GM20000 (cell line): Measurements from ENCODE around the gene PAGR1.

Experiments used
- DNase-seq: peaks from one replicate; pipeline ENCODE4 v3.0.0; 2012; ENCODE audit warnings: low spot score
- TF ChIP-seq, protein P1 (sequence below): IDR thresholded peaks from 2 replicates; pipeline ENCODE4 v1.5.1; 2012; ENCODE audit warnings: mild to moderate bottlenecking, control low read depth; ENCODE audit errors: extremely low read depth, missing control alignments

PAGR1 gene

DNA sequence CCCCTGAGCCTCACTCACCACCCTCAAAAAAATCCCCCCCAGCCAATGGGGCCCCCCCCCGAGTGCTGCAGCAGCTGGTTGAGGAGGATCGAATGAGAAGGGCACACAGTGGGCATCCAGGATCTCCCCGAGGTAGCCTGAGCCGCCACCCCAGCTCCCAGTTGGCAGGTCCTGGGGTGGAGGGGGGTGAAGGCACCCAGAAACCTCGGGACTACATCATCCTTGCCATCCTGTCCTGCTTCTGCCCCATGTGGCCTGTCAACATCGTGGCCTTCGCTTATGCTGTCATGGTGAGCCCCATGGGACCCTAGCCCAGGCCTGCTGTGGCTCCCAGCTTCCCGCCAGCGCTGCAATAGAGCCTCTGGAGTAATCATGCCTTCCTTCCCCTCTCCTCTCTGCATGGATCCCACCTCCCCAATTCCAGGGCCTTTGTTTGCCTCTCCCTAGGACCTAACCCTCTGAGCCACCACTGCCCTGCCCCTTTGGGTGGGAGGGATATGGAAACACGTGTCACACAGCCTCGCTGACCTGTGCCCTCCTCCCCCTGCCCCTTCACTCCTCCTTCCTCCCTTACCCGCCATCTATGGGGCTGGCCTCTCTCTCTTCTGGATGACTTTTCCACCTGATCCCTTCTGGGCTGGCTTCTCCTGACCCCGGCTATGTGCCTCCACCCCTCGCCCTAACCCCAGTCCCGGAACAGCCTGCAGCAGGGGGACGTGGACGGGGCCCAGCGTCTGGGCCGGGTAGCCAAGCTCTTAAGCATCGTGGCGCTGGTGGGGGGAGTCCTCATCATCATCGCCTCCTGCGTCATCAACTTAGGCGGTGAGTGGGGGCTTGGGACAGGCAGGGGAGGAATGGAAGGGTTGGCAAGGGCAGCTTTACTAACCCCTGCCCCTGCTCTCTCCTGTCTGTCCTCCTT, 2.0 kb upstream of the PAGR1 start:
- no peak for DNase-seq

DNA sequence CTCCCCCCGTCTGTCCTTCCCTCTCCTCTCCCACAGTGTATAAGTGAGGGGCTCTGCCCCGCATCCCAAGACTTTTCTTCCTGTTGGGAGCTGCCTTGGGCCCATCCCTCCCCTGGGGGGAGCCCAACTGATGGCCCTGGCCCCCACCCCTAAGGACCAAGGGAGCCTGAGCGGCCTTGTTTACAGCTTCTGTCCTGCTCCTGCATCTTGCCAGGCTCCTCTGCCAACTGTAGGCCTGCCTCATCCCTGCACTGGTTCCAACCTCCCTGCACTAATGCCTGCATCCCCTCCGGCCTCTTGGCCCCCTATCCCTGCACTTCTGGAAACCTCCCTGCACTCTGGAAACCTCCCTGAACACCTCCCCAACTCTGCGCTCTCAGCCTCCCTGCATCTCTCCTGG, 1.4 kb upstream of the PAGR1 start:
- TF ChIP-seq, protein P1, sequence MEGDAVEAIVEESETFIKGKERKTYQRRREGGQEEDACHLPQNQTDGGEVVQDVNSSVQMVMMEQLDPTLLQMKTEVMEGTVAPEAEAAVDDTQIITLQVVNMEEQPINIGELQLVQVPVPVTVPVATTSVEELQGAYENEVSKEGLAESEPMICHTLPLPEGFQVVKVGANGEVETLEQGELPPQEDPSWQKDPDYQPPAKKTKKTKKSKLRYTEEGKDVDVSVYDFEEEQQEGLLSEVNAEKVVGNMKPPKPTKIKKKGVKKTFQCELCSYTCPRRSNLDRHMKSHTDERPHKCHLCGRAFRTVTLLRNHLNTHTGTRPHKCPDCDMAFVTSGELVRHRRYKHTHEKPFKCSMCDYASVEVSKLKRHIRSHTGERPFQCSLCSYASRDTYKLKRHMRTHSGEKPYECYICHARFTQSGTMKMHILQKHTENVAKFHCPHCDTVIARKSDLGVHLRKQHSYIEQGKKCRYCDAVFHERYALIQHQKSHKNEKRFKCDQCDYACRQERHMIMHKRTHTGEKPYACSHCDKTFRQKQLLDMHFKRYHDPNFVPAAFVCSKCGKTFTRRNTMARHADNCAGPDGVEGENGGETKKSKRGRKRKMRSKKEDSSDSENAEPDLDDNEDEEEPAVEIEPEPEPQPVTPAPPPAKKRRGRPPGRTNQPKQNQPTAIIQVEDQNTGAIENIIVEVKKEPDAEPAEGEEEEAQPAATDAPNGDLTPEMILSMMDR, result no peak
- no peak for DNase-seq

More for the DNA sequence above, 2.0 kb upstream of the PAGR1 start:
- TF ChIP-seq, protein P1, result no peak

DNA sequence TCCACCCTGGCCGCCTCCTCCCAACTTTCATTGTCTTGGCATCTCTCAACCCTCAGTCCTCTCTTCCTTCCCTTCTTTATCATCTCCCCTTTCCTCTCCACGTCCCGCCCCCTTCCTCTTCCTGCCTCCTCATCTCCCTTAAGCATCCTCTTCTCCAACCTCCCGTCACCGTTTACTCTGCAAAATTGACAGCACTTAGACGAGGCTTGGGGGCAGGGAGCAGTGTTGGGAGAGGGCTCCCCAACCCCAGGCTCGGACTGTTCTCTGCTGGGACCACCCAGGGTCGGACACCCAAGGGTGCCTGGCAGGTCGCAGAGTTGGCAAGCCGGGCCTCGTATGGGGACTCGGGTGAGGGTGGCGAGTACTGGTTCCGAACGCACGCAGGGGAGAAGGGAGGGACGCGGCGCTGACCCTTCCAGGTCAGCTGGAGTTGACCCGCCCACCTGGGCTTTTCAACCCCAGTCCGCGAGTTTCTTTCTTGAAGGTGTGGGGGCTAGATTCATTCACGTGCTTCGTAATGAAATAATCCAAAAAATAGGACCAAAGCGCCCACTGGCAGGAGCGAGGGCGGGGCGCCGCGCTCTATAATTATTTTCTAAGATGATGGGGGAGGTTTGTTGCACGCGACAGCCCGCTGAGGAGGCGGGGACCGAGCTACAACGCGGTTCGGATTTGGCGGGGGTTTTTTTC, 775 bp upstream of the PAGR1 start:
- no peak for DNase-seq
- TF ChIP-seq, protein P1, result no peak

- TF ChIP-seq, protein P1, result no peak
- peak; percentile 55 for DNase-seq
Measured at GRCh38 chr16:29816694-29817441, 916 bp downstream of the PAGR1 start.

GRCh38 chr16:29818082-29818481, 2.1 kb downstream of the PAGR1 start:
- DNase-seq, result no peak
- TF ChIP-seq, protein P1, result no peak

DNA sequence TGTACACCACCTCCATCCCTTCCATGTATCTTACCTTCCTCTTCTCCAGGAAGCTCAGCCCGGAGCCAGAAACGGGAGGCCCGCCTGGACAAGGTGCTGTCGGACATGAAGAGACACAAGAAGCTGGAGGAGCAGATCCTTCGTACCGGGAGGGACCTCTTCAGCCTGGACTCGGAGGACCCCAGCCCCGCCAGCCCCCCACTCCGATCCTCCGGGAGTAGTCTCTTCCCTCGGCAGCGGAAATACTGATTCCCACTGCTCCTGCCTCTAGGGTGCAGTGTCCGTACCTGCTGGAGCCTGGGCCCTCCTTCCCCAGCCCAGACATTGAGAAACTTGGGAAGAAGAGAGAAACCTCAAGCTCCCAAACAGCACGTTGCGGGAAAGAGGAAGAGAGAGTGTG, 3.6 kb downstream of the PAGR1 start:
- TF ChIP-seq, protein P1, result no peak
- DNase-seq, result no peak
